PC-9 (cell line): Measurements from ENCODE around the gene SPRY4. TPM values are rescaled to one million over a fixed set of nuclear protein-coding genes. Genes with fewer than 3 reads are reported as not detected.
"Not testable (repeated sequence)": the region's sequence is repeated elsewhere in the genome, so short reads cannot be mapped to it uniquely, and the experiment has no call there.

Experiments
- BruUV-seq: library from RNA; stranded (reverse); fragments of 400-500 nt; replicated peaks from 2 replicates; lab custom pipeline; 2021; lab: Mats Ljungman, UMichigan
- CTCF ChIA-PET: fragments of 300-600 bp; sonication (Branson Sonifier 250); formaldehyde crosslinking; loops from one replicate; lab custom pipeline; 2022; ENCODE audit warnings: antibody characterized with exemption; lab: Charles Lee
- POLR2A ChIA-PET: fragments of 300-600 bp; sonication (Branson Sonifier 250); formaldehyde crosslinking; loops from one replicate; lab custom pipeline; 2022; ENCODE audit warnings: antibody characterized with exemption; ENCODE audit not compliant: unreplicated experiment; lab: Charles Lee
- DNase-seq, 2 experiments: peaks; one replicate each; pipeline versions ENCODE4 v3.0.0 to v3.0.0-alpha.2; 2015 to 2022; ENCODE audit warnings: mixed read lengths in 1 of 2
- H2AFZ ChIP-seq: fragments of 200-600 bp; sonication (generic); 2 replicates; pipeline ENCODE4 v1.8.1; 2017; ENCODE audit warnings: antibody characterized with exemption
- H3F3A ChIP-seq: fragments of 200-600 bp; sonication (generic); 2 replicates; pipeline ENCODE4 v1.8.1; 2017; ENCODE audit warnings: antibody characterized with exemption, mild to moderate bottlenecking, low read depth; ENCODE audit not compliant: insufficient read depth
- H3K27ac ChIP-seq: fragments of 200-600 bp; sonication (generic); 2 replicates; pipeline ENCODE4 v1.6.1; 2016; ENCODE audit warnings: mixed run types
- H3K27me3 ChIP-seq: fragments of 200-600 bp; sonication (generic); 2 replicates; pipeline ENCODE4 v1.6.1; 2016; ENCODE audit warnings: low read depth, mixed run types; ENCODE audit not compliant: insufficient read depth
- H3K36me3 ChIP-seq: fragments of 200-600 bp; sonication (generic); 2 replicates; pipeline ENCODE4 v1.6.1; 2016; ENCODE audit warnings: low read depth, mixed run types
- H3K4me1 ChIP-seq: fragments of 200-600 bp; sonication (generic); replicated peaks from 2 replicates; pipeline ENCODE4 v1.6.1; 2016; ENCODE audit warnings: mixed run types; ENCODE audit not compliant: insufficient read depth
- H3K4me2 ChIP-seq: fragments of 200-600 bp; sonication (generic); 2 replicates; pipeline ENCODE4 v1.6.1; 2017; ENCODE audit warnings: mixed run types
- H3K4me3 ChIP-seq: fragments of 200-600 bp; sonication (generic); 2 replicates; pipeline ENCODE4 v1.6.1; 2016; ENCODE audit warnings: mixed run types
- H3K79me2 ChIP-seq: fragments of 200-600 bp; sonication (generic); 2 replicates; pipeline ENCODE4 v1.6.1; 2017; ENCODE audit warnings: low read depth, mixed run types
- H3K9me2 ChIP-seq: fragments of 200-600 bp; sonication (generic); 2 replicates; pipeline ENCODE4 v1.8.1; 2017; ENCODE audit warnings: mild to moderate bottlenecking; ENCODE audit not compliant: insufficient read depth
- H3K9me3 ChIP-seq: fragments of 200-600 bp; sonication (generic); 2 replicates; pipeline ENCODE4 v1.8.1; 2016; ENCODE audit warnings: low read depth; ENCODE audit not compliant: insufficient read depth
- H4K20me1 ChIP-seq: fragments of 200-600 bp; sonication (generic); 2 replicates; pipeline ENCODE4 v1.8.1; 2017; ENCODE audit not compliant: insufficient read depth
- EZH2 ChIP-seq: fragments of 200-600 bp; sonication (generic); IDR thresholded peaks from 2 replicates; pipeline ENCODE4 v1.8.0; 2017; ENCODE audit warnings: antibody characterized with exemption, low read depth
- intact Hi-C: fragments of 100-400 bp; cut with micrococcal nuclease; formaldehyde crosslinking; loops from one replicate; pipeline ENCODE4 v1.10.0; 2022; ENCODE audit not compliant: unreplicated experiment
- total RNA-seq: library from RNA; stranded (reverse); gene quantifications from 2 replicates; pipeline ENCODE4 v1.2.3, GENCODE V29; 2021
- TF ChIP-seq, protein P1 (sequence below): fragments of 200-600 bp; sonication (generic); conservative IDR thresholded peaks from 2 replicates; pipeline ENCODE4 v1.6.1; 2017; ENCODE audit warnings: mixed run types, antibody characterized with exemption, mild to moderate bottlenecking, moderate library complexity

SPRY4 gene
- total RNA-seq, 1 experiment from 2014 or later, result 11.0 TPM

DNA sequence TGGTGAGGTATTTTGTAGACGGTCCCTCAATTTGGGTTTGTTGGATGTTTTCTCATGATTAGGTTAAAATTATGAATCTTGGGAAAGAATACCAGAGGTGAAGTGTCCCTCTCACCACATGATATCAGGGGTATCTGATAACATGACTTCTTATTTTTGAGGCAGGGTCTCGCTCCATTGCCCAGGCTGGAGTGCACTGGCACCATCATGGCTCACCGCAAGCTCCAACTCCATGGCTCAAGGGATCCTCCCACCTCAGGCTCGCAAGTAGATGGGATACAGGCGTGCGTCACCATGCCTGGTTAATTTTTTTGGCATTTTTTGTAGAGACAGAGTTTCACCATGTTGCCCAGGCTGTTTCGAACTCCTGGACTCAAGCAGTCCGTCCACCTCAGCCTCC, 24.1 kb downstream of the SPRY4 start:
- no peaks in the 10 kb centered on the region for H3K4me1 ChIP-seq
- POLR2A ChIA-PET, result no interaction called here
- no peak overlapping the region for H2AFZ ChIP-seq
- BruUV-seq, result no TSS peak
- H3K36me3 ChIP-seq, result no peaks in the 10 kb centered on the region
- no peak overlapping the region for H3K4me2 ChIP-seq
- H4K20me1 ChIP-seq, result no peaks in the 10 kb centered on the region; the same call in 1 of the 2 replicates
- no peak for DNase-seq
- H3F3A ChIP-seq, result peaks cover 5% of the 10 kb centered on the region
- H3K9me3 ChIP-seq, result no peaks in the 10 kb centered on the region
- H3K4me3 ChIP-seq, result no peak overlapping the region
- H3K9me2 ChIP-seq, result no peaks in the 10 kb centered on the region
- intact Hi-C loops, result no loop called here
- no peaks in the 10 kb centered on the region for H3K79me2 ChIP-seq
- H3K27me3 ChIP-seq, result no peaks in the 10 kb centered on the region
- CTCF ChIA-PET, result no interaction called here
- H3K27ac ChIP-seq, result no peak overlapping the region
- no peak for TF ChIP-seq EZH2
- TF ChIP-seq, protein P1, sequence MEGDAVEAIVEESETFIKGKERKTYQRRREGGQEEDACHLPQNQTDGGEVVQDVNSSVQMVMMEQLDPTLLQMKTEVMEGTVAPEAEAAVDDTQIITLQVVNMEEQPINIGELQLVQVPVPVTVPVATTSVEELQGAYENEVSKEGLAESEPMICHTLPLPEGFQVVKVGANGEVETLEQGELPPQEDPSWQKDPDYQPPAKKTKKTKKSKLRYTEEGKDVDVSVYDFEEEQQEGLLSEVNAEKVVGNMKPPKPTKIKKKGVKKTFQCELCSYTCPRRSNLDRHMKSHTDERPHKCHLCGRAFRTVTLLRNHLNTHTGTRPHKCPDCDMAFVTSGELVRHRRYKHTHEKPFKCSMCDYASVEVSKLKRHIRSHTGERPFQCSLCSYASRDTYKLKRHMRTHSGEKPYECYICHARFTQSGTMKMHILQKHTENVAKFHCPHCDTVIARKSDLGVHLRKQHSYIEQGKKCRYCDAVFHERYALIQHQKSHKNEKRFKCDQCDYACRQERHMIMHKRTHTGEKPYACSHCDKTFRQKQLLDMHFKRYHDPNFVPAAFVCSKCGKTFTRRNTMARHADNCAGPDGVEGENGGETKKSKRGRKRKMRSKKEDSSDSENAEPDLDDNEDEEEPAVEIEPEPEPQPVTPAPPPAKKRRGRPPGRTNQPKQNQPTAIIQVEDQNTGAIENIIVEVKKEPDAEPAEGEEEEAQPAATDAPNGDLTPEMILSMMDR, result no peak

DNA sequence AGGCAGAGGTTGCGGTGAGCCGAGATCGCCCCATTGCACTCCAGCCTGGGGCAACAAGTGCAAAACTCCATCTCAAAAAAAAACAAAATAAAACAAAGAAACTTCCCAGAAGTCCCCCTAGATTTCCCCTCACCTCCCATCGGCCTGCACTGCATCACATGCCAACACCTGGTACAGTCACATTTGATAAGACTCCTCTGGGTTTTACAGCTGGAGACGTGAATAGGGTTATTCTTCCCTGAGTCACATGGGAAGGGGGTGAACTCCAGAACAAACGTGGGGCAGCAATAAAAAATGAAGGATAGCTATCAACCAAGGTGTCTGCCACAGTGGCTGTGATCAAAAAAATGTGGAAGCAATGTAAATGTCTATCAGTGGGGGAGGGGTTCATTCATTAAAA, 26.0 kb downstream of the SPRY4 start:
- ChIA-PET POLR2A (interaction anchor here (0.5 to 0.6 kb wide), 2 partner anchors 10 to 209 kb away, joined by 3 to 4 read pairs; no protein-coding TSS in a partner anchor), CTCF (no interaction called here)
- TF ChIP-seq, protein P1, result no peak
- no peak for TF ChIP-seq EZH2
- no peaks in the 10 kb centered on the region for H3K9me2 ChIP-seq
- H3K4me1 ChIP-seq, result no peaks in the 10 kb centered on the region
- no peaks in the 10 kb centered on the region; the same call in 1 of the 2 replicates for H3F3A ChIP-seq
- no peaks in the 10 kb centered on the region; the same call in 1 of the 2 replicates for H4K20me1 ChIP-seq
- no peaks in the 10 kb centered on the region for H3K9me3 ChIP-seq
- H3K79me2 ChIP-seq, result no peaks in the 10 kb centered on the region
- BruUV-seq, result no TSS peak
- no peak overlapping the region for H3K27ac ChIP-seq
- no peak for DNase-seq
- H3K4me2 ChIP-seq, result no peak overlapping the region
- no peak overlapping the region for H3K4me3 ChIP-seq
- H3K27me3 ChIP-seq, result no peaks in the 10 kb centered on the region
- intact Hi-C loops, result no loop called here
- no peak overlapping the region for H2AFZ ChIP-seq
- no peaks in the 10 kb centered on the region for H3K36me3 ChIP-seq

DNA sequence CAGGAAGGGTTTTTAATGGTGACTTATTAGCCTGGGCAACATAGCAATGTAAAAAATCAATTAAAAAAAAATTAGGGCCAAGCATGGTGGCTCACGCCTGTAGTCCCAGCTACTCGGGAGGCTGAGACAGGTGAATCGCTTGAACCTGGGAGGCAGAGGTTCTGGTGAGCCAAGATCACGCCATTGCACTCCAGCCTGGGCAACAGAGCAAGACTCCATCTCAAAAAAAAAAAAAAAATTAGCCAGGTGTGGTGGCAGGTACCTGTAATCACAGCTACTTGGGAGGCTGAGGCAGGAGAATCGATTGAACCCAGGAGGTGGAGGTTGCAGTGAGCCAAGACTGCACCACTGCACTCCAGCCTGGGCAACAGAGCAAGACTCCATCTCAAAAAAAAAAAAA, 27.0 kb downstream of the SPRY4 start:
- H3F3A ChIP-seq, H3K4me2 ChIP-seq, H3K27me3 ChIP-seq, H3K36me3 ChIP-seq, H3K4me3 ChIP-seq, H4K20me1 ChIP-seq, H3K27ac ChIP-seq, H3K9me3 ChIP-seq, BruUV-seq, intact Hi-C loops, H3K4me1 ChIP-seq, H2AFZ ChIP-seq, H3K79me2 ChIP-seq, DNase-seq, H3K9me2 ChIP-seq: not testable (repeated sequence)
- POLR2A ChIA-PET, result interaction anchor here (0.6 to 0.7 kb wide), 2 partner anchors 13 to 28 kb away, joined by 3 to 8 read pairs; no protein-coding TSS in a partner anchor
- CTCF ChIA-PET, result interaction anchor here (0.7 kb wide), 1 partner anchor 210 kb away, joined by 4 read pairs; no protein-coding TSS in a partner anchor
